HG03460 (cell line): ENCODE measurements around the gene KIF13A.
"Not testable (repeated sequence)": the region's sequence is repeated elsewhere in the genome, so short reads cannot be mapped to it uniquely, and the experiment has no call there.

Experiments used
- ATAC-seq: cut with Tn5 transposase; IDR thresholded peaks from one replicate; pipeline ENCODE4 v1.9.1; 2021; ENCODE audit not compliant: unreplicated experiment

KIF13A gene

DNA sequence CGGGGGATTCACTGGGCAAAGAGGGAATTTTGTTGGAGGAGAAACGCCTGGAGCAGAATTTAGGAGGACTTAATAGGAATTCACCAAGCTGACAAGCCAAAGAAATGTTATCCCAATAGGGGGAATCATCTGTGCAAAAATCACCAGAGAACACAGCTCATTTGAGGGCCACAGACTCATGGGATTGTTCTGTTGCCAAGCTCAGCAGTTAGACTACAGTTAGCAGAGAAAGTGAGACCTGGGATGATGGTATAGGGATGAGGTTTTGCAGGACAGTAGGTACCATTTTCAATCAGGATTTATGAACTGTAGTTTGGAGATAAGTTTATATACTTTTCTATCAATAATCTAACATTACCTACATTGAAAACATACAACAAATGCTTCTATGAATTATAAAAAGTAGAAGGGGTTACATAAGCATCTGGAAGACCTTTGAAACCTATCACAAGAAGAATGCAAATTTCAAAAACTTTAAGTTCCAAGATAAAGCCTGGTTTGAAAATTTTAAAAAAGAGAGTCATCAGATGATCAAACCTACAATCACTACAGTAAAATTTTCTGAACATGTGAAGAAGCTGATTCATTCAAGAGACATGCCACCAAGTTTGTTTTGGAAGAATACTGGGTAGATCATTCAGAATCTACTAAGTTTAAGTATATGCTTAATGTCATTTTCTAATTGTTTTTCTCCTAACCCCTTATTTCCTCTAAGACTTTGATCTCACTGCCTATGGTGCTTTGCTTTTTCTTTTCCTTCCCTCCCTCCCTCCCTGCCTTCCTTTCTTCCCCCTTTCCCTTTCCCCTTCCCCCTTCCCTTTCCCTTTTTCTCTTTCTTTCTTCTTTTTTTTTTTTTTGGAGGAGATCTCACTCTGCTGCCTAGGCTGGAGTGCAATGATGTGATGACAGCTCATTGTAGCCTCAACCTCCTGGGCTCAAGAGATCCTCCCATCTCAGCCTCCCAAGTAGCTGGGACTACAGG, 81.5 kb downstream of the KIF13A start:
- ATAC-seq = no peak

DNA sequence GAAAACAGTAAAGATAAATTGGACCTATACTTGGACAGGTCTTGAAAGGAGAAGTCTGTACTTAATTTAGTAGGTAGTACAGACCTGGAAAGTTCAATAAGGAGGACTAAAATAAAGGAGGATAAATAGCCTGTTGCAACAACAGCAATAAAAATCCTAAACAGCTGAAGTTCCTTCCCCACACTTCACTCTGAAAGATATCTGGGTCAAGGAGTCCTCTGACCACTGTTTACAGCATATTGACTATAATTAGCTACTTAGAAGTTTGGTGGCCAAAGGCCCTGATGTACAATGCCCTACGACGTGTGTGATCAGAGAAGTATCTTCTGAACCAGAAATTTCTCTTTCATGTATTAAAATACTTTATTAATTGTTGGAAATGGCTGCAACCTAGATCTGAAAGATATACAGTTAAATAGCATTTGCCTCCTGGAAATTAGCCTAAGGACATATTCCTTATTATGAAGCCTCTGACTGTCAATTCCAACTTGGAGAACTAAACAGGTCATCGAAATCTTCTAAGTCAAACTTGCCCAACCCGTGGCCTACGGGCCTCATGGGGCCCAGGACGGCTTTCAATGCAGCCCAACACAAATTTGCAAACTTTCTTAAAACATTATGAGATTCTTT, 82.8 kb downstream of the KIF13A start:
- ATAC-seq = no peak

DNA sequence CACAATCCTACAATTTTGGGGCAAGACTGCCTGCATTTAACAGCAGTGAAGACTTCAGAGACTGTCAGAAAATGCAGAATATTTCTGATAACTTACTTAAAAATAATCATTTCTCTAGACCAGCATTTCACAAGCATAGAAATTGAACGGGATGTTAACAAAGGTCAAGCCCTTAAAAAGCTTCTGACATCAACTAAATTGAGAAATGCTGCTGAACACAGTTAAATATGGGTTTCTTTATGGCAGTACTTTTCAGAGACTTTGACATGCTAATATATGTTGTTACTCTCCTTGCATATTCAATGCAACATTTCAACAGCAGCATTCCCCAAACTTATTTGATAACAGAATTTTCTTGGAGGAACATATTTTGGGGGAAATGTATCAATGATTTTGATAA, 84.5 kb downstream of the KIF13A start:
- ATAC-seq = no peak

GRCh38 chr6:17901493-17901892, 85.9 kb downstream of the KIF13A start:
- ATAC-seq = no peak

- no peak for ATAC-seq
Measured at GRCh38 chr6:17900011-17900410, 87.4 kb downstream of the KIF13A start.

DNA sequence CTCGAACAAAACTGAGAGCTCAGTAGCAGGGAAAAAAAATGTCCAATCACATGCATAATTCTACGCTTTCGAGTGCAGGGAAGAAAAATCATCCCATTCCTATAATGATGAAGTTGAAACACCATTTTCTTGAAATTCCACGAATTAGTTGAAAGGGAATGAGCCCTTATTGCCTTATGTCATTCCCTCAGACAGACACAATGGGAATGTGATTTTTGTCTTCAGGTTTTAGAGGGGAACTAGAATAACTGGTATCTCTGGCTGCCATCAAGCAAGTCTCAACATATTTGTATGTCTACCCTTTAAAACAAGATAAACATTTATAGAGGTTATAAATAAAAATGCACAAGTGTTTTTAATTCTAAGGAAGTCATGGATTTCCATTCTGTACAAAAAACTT, 87.9 kb downstream of the KIF13A start:
- no peak for ATAC-seq

GRCh38 chr6:17897681-17898080, 89.8 kb downstream of the KIF13A start:
- ATAC-seq = no peak

DNA sequence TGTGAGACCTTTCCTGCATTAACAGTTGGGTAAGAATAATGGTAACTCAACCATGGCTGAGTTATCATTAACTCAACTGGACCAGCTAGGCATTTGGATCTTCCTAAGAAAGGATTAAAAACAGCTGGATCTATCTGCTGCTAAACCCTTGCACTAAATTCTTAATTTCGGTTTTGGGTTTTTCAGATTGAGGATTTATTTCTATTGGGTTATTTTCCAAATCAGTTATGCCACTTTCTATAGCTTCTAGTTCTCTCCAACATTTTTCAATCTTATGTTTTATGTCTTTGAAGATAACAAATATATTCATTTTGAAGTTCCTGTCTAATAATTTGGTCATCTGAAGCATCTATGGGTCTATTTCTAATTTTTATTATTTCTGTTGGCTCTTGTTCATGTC, 92.5 kb downstream of the KIF13A start:
- no peak for ATAC-seq

- no peak for ATAC-seq
Measured at GRCh38 chr6:17894191-17894590, 93.2 kb downstream of the KIF13A start.

- ATAC-seq = no peak
Measured at GRCh38 chr6:17892097-17892686, 95.2 kb downstream of the KIF13A start.

GRCh38 chr6:17890309-17890708, 97.1 kb downstream of the KIF13A start:
- ATAC-seq = no peak

DNA sequence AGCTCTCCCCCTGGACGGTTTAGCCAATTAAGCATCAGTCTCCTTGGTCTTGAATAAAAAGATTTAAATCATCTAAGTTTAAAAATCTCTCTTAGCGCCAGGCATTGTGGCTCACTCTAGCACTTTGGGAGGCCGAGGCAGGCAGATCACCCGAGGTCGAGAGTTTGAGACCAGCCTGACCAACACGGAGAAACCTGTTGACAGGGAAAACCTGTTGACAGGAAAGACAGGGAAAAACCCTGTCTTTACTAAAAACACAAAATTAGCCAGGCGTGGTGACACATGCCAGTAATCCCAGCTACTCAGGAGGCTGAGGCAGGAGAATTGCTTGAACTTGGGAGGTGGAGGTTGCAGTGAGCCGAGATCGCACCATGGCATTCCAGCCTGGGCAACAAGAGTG, 97.7 kb downstream of the KIF13A start:
- not testable (repeated sequence) for ATAC-seq

GRCh38 chr6:17886891-17887290, 100.5 kb downstream of the KIF13A start:
- no peak for ATAC-seq

DNA sequence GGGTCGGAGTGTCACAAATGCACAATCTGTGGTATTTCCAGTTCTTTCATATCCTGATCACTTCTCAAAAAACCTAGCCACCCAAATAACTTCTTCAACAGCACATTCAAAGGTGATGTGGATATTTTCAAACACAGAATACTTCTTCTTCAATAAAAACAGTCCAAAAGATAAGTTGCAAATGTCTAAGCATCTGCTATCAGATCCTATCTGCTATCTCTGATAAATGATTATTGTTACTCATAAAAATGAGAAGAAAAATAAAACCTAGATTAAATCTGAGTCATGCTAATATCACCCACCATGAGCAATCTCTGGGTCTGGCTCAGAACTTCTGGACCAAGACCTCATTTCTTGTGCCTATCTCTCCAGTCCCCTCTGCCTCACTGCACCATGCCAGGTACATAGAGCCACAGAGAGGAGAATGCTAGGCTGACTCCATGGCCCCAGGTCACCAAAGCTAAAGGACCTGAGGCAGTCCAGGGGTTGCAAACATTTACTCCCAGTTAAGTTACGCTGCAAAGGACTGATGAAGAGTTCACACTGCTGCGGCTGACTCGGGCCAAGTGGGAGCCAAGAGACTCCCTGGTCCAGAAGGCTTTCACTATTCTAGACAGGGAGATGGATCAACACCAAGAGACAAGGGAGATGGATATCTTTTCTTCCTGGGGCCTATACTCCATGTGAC, 101.4 kb downstream of the KIF13A start:
- no peak for ATAC-seq

DNA sequence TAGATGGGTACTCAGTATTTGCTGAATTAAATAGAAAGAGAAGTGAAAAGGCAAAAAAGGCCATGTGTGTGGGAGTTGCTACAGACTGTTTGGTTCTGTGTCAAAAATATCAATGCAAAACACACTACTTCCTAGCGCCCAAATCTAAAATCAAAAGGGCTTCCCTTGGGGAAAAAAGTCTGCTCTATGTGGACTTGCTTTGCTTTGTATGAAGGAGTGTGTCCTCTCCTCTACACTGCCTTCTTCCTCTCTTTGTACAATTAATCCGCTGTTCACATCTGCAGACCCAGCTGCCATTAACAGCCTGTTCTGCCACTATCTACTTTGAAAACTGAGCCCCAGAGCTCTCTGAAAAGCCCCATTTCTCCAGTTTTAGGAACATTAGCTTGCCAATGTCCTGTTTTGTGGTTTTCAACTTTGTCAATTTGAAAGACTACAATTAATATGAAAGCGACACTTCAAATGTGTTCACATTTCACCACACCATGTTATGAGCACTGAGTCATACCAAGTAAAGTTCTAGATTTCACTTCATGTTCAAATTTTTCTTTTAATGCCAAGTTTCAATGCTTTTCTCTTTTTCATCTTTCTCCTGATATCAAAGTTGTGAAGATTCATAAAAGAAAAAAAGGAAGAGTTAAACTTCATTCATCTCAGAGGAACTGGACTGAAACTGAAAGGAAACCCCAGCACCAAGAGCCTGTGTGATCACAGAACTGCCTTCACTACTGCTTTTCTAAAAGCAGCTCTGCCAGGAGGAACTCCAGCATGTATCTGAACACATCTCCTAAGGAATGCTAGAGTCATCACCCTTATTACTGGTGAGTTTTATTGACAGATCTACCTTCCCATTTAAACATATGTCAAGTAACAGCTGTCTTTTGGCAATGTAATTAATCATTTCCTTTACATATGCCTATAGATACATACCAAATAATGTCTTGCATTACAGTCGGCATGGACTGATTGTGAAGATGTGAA, 102.6 kb downstream of the KIF13A start:
- ATAC-seq = peak; percentile 82

GRCh38 chr6:17883665-17884497, 103.6 kb downstream of the KIF13A start:
- ATAC-seq = no peak

DNA sequence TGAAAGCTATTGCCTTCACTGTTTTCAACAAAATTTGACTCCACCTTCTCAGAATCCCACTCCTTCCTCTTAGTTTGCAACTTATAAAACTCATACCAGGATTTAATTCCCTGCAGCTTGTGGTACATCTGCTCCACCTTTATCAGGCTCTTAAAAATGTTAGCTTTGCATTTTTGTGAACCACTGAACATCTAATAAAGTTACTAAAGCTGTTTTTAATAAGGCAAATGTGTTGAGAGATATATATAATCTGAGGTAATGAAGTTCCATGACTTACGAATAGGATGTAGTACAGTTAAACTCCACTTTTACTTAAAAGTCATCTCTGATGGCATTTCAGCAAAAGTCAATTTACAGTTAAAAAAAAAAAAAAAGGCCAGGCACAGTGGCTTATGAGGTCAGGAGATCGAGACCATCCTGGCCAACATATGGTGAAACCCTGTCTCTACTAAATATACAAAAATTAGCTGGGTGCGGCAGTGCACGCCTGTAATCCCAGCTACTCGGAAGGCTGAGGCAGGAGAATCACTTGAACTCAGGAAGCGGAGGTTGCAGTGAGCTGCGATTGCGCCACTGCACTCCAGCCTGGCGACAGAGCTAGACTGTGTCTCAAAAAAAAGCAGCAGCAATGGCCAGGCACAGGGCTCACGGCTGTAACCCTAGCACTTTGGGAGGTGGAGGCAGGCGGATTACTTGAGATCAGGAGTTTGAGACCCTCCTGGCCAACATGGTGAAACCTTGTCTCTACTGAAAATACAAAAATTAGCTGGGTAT, 106.2 kb downstream of the KIF13A start:
- no peak for ATAC-seq

- ATAC-seq = no peak
Measured at GRCh38 chr6:17879184-17879583, 108.3 kb downstream of the KIF13A start.

GRCh38 chr6:17878734-17879133, 108.7 kb downstream of the KIF13A start:
- no peak for ATAC-seq
